SJCRH30 (cell line): Measurements from ENCODE around the gene KIF17. TPM values are rescaled to one million over a fixed set of nuclear protein-coding genes. Genes with fewer than 3 reads are reported as not detected.
A peak's percentile ranks its signal among the peaks of the same experiment; 100 is the strongest.

Experiments
- DNase-seq, 2 experiments: peaks; one replicate each; pipeline ENCODE4 v3.0.0-alpha.2; 2015 to 2020
- H3K27ac ChIP-seq: fragments of 250-450 bp; sonication (Bioruptor Pico); 2 replicates; pipeline ENCODE4 v1.5.1; 2020; ENCODE audit warnings: mild to moderate bottlenecking, moderate library complexity
- H3K27me3 ChIP-seq: fragments of 250-450 bp; sonication (Bioruptor Pico); 2 replicates; pipeline ENCODE4 v1.5.1; 2020; ENCODE audit warnings: mild to moderate bottlenecking, moderate library complexity
- H3K36me3 ChIP-seq: fragments of 250-450 bp; sonication (Bioruptor Pico); 2 replicates; pipeline ENCODE4 v1.5.1; 2020; ENCODE audit warnings: mild to moderate bottlenecking, moderate library complexity
- H3K4me1 ChIP-seq: fragments of 250-450 bp; sonication (Bioruptor Pico); 2 replicates; pipeline ENCODE4 v1.5.1; 2020; ENCODE audit warnings: mild to moderate bottlenecking, moderate library complexity
- H3K4me3 ChIP-seq: fragments of 250-450 bp; sonication (Bioruptor Pico); 2 replicates; pipeline ENCODE4 v1.5.1; 2020; ENCODE audit warnings: mild to moderate bottlenecking, moderate library complexity
- H3K9me3 ChIP-seq: fragments of 250-450 bp; sonication (Bioruptor Pico); replicated peaks from 2 replicates; pipeline ENCODE4 v1.5.1; 2020; ENCODE audit warnings: mild to moderate bottlenecking, moderate library complexity
- total RNA-seq: library from RNA; depleted of rRNA; stranded (reverse); fragments of >200 nt; shearing (Covaris generic); gene quantifications from 2 replicates; pipeline ENCODE4 v1.2.3, GENCODE V29; 2014

The KIF17 gene
- total RNA-seq, 1 experiment from 2014 or later = 0.06 TPM

DNA sequence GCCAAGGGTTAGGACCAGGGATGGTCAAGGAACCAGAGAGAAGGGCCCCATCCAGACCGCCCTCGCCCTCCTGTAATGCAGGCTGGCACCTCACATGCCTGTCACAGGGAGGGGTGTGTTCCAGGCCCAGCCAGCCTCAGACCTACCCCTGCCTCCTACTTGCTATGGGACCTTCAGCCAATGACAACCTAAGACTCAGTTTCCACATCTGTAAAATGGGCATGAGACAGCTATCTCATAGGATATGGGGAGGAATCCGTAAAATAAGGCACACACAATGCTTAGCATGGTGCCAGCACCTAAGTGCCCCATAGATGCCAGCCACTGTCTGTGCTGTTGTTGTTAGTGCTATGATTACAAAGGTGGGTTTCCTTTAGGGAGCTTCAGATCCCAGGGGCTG lies 7.9 kb downstream of the KIF17 start:
- H3K9me3 ChIP-seq = no peaks in the 10 kb centered on the region

DNA sequence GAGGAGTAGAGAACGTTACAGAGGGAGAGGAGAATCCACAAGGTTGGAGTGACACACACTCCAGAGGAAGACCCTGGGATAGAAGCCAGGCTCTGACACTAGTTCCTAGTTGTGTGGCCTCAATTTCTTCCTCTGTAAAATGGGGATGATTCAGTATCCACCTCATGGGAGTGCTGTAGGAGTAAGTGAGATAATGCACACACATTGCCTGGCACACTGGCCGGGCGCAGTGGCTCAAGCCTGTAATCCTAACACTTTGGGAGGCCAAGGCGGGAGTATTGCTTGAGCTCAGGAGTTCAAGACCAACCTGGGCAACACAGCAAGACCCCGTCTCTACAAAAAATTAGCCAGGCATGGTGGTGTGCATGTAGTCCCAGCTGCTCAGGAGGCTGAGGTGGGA lies 8.9 kb downstream of the KIF17 start:
- Histone ChIP-seq H3K4me3 (no peak overlapping the region), H3K27ac (no peak overlapping the region), H3K27me3 (no peaks in the 10 kb centered on the region), H3K4me1 (peaks cover 29% of the 10 kb centered on the region), H3K9me3 (no peaks in the 10 kb centered on the region), H3K36me3 (no peaks in the 10 kb centered on the region)
- DNase-seq = no peak

More for the DNA sequence above, 7.9 kb downstream of the KIF17 start:
- Histone ChIP-seq H3K4me1 (peaks cover 29% of the 10 kb centered on the region), H3K27ac (peak overlapping the region; percentile 95), H3K27me3 (no peaks in the 10 kb centered on the region), H3K4me3 (no peak overlapping the region), H3K36me3 (no peaks in the 10 kb centered on the region)
- DNase-seq = no peak

GRCh38 chr1:20708057-20708456 lies 9.8 kb downstream of the KIF17 start:
- Histone ChIP-seq H3K4me1 (peaks cover 29% of the 10 kb centered on the region), H3K9me3 (no peaks in the 10 kb centered on the region), H3K27me3 (no peaks in the 10 kb centered on the region), H3K36me3 (no peaks in the 10 kb centered on the region), H3K4me3 (no peak overlapping the region), H3K27ac (no peak overlapping the region)
- peak; percentile 50 to 58 for DNase-seq

GRCh38 chr1:20706841-20707240 lies 11.0 kb downstream of the KIF17 start:
- H3K36me3 ChIP-seq = no peaks in the 10 kb centered on the region
- no peaks in the 10 kb centered on the region for H3K9me3 ChIP-seq
- H3K27ac ChIP-seq = no peak overlapping the region
- no peak overlapping the region for H3K4me3 ChIP-seq
- DNase-seq = no peak
- H3K27me3 ChIP-seq = no peaks in the 10 kb centered on the region
- peaks cover 29% of the 10 kb centered on the region for H3K4me1 ChIP-seq

DNA sequence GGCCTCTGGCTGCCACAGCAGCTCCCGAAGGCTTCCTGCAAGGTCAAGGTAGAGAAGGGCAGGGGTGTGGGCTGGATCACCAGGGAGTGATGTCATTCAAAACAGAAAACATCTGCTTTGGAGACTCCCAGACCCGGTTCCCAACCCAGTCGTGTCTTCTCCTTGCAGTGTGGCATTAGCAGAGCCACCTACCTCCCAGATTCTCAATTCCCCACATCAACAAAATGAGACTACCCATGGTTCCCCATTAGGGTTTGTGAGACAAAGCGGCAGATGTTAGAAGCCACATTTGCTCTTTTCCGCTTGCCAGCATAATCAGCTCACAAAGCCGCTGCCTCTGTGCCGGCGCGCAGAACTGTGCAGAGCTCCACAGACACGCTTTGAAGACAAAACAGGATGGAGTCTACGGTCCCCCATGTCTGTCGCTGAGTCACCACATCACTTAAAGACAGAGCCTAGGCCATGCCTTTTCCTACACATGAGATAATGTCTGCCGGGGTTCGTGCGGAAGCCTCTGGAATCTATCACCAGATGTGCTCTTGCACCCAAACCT lies 12.5 kb downstream of the KIF17 start:
- Histone ChIP-seq H3K27me3 (no peaks in the 10 kb centered on the region), H3K9me3 (no peaks in the 10 kb centered on the region), H3K4me3 (no peak overlapping the region), H3K4me1 (peaks cover 21% of the 10 kb centered on the region), H3K27ac (peak overlapping the region; percentile 5; the same call in 1 of the 2 replicates), H3K36me3 (no peaks in the 10 kb centered on the region)
- peak; percentile 45 to 62 for DNase-seq

DNA sequence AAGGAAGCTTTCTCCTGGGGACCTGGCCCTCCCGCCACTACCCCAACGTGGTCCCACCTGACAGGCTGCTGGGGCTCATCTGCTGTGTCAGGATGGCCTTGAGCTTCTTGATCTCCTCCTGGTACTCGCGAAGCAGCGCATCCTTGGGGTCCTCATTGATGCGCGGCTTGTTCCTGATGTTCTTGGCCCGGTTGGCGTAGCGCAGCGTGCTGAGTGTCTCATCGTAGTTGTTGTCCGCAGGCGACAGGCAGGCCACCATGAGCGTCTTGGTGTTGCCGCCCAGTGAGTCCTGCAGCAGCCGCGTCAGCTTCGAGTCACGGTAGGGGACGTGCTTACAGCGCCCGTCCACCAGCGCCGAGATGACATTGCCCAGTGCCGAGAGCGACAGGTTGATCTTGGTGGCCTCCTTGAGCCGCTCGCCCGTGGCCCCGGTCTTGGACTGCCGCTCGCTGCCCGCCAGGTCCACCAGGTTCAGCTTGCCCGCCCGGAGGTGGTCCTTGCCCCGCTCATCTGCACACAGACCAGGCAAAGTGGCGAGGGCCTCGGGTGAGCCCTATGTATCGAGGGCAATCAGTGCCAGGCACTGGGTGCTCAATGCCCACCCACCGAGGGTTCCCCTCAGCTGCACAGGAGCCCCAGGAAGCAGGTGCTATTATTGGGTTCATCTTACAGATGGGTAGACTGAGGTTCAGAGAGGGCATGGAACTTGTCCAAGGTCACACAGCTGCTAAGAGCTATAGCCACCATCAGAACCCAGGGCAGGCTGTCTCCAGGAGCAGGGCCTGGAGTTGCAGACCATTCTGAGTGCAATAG lies 13.2 kb downstream of the KIF17 start:
- Histone ChIP-seq H3K27ac (peak overlapping the region; percentile 5; the same call in 1 of the 2 replicates), H3K4me1 (peaks cover 19% of the 10 kb centered on the region), H3K9me3 (no peaks in the 10 kb centered on the region), H3K4me3 (no peak overlapping the region), H3K36me3 (no peaks in the 10 kb centered on the region), H3K27me3 (no peaks in the 10 kb centered on the region)
- DNase-seq = no peak

- H3K9me3 ChIP-seq = no peaks in the 10 kb centered on the region
- DNase-seq = no peak
- no peak overlapping the region for H3K27ac ChIP-seq
- H3K36me3 ChIP-seq = no peaks in the 10 kb centered on the region
- no peak overlapping the region for H3K4me3 ChIP-seq
- H3K4me1 ChIP-seq = peaks cover 27% of the 10 kb centered on the region
- no peaks in the 10 kb centered on the region for H3K27me3 ChIP-seq
These were observed 14.6 kb downstream of the KIF17 start for GRCh38 chr1:20703124-20703756.

DNA sequence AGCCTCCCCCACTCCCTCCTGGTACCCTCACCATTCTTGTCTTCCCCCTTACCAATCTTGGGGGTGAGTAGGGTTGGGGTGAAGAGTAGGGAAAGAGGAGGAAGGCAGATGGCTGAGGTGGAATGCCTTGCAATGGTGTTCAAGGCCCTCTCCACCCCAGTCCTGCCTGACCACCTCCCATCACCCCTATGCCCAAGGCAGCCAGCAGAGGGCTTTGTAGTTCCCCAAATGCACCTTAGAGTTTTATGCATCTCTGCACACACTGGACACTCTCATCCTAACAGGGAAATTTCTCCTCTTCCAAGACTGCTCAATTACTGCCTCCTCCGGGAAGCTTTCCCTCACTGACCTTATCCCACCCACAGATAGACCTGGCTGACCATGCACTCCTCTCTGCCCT lies 15.4 kb downstream of the KIF17 start:
- Histone ChIP-seq H3K4me1 (peaks cover 32% of the 10 kb centered on the region), H3K9me3 (no peaks in the 10 kb centered on the region), H3K27ac (no peak overlapping the region), H3K36me3 (no peaks in the 10 kb centered on the region), H3K27me3 (no peaks in the 10 kb centered on the region), H3K4me3 (no peak overlapping the region)
- peak in 1 of 2 experiments; percentile 54 for DNase-seq

- Histone ChIP-seq H3K4me3 (no peak overlapping the region), H3K36me3 (no peaks in the 10 kb centered on the region), H3K9me3 (no peaks in the 10 kb centered on the region), H3K27me3 (no peaks in the 10 kb centered on the region), H3K27ac (no peak overlapping the region), H3K4me1 (peaks cover 34% of the 10 kb centered on the region)
- DNase-seq = no peak
These were observed 16.0 kb downstream of the KIF17 start for GRCh38 chr1:20701847-20702246.

DNA sequence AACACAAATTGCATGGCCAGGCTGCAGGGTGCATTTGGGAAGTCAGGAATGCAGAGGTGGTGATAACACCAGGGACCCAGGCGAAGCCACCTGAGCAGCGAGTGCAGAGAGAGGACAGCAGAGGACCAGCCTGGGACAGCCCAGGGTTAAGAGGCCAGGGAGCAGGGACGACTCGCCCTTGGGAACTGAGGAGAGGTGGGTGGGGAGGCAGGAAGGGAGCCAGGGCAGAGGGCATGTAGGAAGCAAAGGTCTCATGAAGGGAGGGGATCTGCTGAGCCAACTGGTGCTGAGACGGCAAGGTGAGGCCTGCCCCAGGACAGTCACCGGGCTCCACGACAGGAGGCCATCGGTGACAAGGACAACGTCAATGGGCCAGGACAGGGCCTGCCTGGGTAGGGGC lies 16.4 kb downstream of the KIF17 start:
- Histone ChIP-seq H3K27ac (no peak overlapping the region), H3K9me3 (no peaks in the 10 kb centered on the region), H3K27me3 (no peaks in the 10 kb centered on the region), H3K4me1 (peaks cover 34% of the 10 kb centered on the region), H3K36me3 (no peaks in the 10 kb centered on the region), H3K4me3 (no peak overlapping the region)
- DNase-seq = no peak

DNA sequence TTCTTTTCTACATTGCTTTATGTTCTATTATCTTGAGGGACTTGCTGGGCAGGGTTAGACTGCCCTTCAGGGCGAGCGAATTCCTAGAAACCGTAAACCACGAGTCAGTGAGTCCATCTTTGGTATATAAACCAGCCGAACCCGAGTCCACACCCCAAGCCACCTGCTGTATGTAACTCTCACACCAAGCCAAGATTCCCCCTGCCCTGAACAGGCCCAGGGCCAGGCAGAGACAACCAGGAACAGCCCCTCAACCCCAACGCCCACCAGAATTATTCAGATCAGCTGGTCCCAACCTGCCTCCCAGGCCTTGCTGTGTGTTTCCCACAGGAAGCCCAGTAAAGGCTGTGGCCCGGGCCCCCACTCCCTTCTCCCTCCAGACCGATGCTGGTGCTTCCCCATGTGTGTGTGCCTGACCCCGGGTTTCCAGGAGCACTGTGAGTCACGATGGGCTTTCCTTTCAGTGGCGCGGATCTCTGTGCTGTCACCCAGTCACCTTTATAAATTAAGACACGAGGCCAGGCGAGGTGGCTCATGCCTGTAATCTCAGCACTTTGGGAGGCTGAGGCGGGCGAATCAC lies 17.1 kb downstream of the KIF17 start:
- H3K9me3 ChIP-seq = no peaks in the 10 kb centered on the region
- peak in 1 of 2 experiments; percentile 48 for DNase-seq
- peak overlapping the region; percentile 50 for H3K27ac ChIP-seq
- no peaks in the 10 kb centered on the region for H3K27me3 ChIP-seq
- H3K4me3 ChIP-seq = no peak overlapping the region
- peaks cover 37% of the 10 kb centered on the region for H3K4me1 ChIP-seq
- H3K36me3 ChIP-seq = no peaks in the 10 kb centered on the region

GRCh38 chr1:20699558-20699957 lies 18.2 kb downstream of the KIF17 start:
- DNase-seq = peak; percentile 99 to 100
- no peaks in the 10 kb centered on the region for H3K36me3 ChIP-seq
- H3K9me3 ChIP-seq = no peaks in the 10 kb centered on the region
- peak overlapping the region; percentile 50 for H3K27ac ChIP-seq
- peaks cover 37% of the 10 kb centered on the region for H3K4me1 ChIP-seq
- no peaks in the 10 kb centered on the region for H3K27me3 ChIP-seq
- H3K4me3 ChIP-seq = no peak overlapping the region

GRCh38 chr1:20698195-20698910 lies 19.5 kb downstream of the KIF17 start:
- H3K9me3 ChIP-seq = no peaks in the 10 kb centered on the region
- H3K4me1 ChIP-seq = peaks cover 37% of the 10 kb centered on the region
- no peaks in the 10 kb centered on the region for H3K36me3 ChIP-seq
- no peaks in the 10 kb centered on the region for H3K27me3 ChIP-seq
- no peak for DNase-seq
- H3K4me3 ChIP-seq = no peak overlapping the region
- H3K27ac ChIP-seq = peak overlapping the region; percentile 50

GRCh38 chr1:20697563-20697962 lies 20.2 kb downstream of the KIF17 start:
- H3K27me3 ChIP-seq = no peaks in the 10 kb centered on the region
- H3K4me1 ChIP-seq = peaks cover 37% of the 10 kb centered on the region
- H3K36me3 ChIP-seq = no peaks in the 10 kb centered on the region
- DNase-seq = no peak
- no peak overlapping the region for H3K27ac ChIP-seq
- no peaks in the 10 kb centered on the region for H3K9me3 ChIP-seq
- H3K4me3 ChIP-seq = no peak overlapping the region
